Transverse colon (tissue), 4 donors: ENCODE measurements around the gene DCANP1. TPM values are rescaled to one million over a fixed set of nuclear protein-coding genes. Genes with fewer than 3 reads are reported as not detected.

Source experiments
- DNase-seq: peaks from one replicate; pipeline ENCODE4 v3.0.0-alpha.2; 2019
- H3K27ac ChIP-seq, 4 donors: fragments of 200-600 bp; sonication (generic); 2 replicates each; pipeline ENCODE4 v1.5.1; 2016 to 2018; ENCODE audit warnings: inconsistent platforms in 4 of 4
- H3K27me3 ChIP-seq: fragments of 200-600 bp; sonication (generic); 2 replicates; pipeline ENCODE4 v1.5.1; 2017; ENCODE audit warnings: inconsistent platforms
- H3K36me3 ChIP-seq, 4 donors: fragments of 200-600 bp; sonication (generic); 2 replicates each; pipeline ENCODE4 v1.5.1; 2017 to 2019; ENCODE audit warnings: inconsistent platforms in 4 of 4
- H3K4me1 ChIP-seq, 4 donors: fragments of 200-600 bp; sonication (generic); 2 replicates each; pipeline ENCODE4 v1.5.1; 2017 to 2020; ENCODE audit warnings: inconsistent platforms in 4 of 4
- H3K4me3 ChIP-seq, 4 donors: fragments of 200-600 bp; sonication (generic); 1 replicate in 1 of 4; 2 replicates in 3 of 4; pipeline versions ENCODE4 v1.5.1 to v1.6.1; 2017 to 2019; ENCODE audit warnings: inconsistent platforms in 4 of 4
- H3K9me3 ChIP-seq, 2 donors: fragments of 200-600 bp; sonication (generic); 2 replicates each; pipeline ENCODE4 v1.5.1; 2017 to 2019; ENCODE audit warnings: inconsistent platforms in 2 of 2
- EP300 ChIP-seq: sonication (generic); formaldehyde crosslinking; IDR thresholded peaks from one replicate; pipeline ENCODE4 v1.6.1; 2017; ENCODE audit warnings: antibody characterized with exemption, low read depth
- POLR2A ChIP-seq: fragments of 450-650 bp; IDR thresholded peaks from one replicate; pipeline ENCODE4 v1.6.1; 2016; ENCODE audit warnings: antibody characterized with exemption, mild to moderate bottlenecking, moderate library complexity
- POLR2AphosphoS5 ChIP-seq, 3 donors: sonication (generic); formaldehyde crosslinking; IDR thresholded peaks; one replicate each; pipeline ENCODE4 v1.6.1; 2016; ENCODE audit warnings: antibody characterized with exemption in 3 of 3
- WGBS, 2 donors: methylation state at CpG; one replicate each; pipeline ENCODE4 v1.1.5; 2018; ENCODE audit warnings: low coverage in 1 of 2; 5-methylcytosine and 5-hydroxymethylcytosine counted together
- in situ Hi-C, 4 donors: fragments of 200-750 bp; cut with MboI; loops; one replicate each; pipeline versions ENCODE4 v1.15.0 to v1.15.1; 2017; ENCODE audit warnings: low sequenced_read_pairs in 3 of 4, low pct_ligation_motif_present in 1 of 4, low pct_unique_long_range_greater_than_20kb in 1 of 4
- intact Hi-C: fragments of 100-400 bp; cut with DNase I; formaldehyde crosslinking; loops from one replicate; pipeline ENCODE4 v1.15.1; 2023; ENCODE audit warnings: low total_unique reads
- total RNA-seq, 4 donors: library from RNA; depleted of rRNA; stranded (reverse); fragments of >200 nt; gene quantifications; one replicate each; pipeline ENCODE4 v1.1.0, GENCODE V29; 2016
- TF ChIP-seq, protein P1 (sequence below), 5 experiments: fragments of 200-600 bp in 3 of 5; fragments of 450-650 bp in 2 of 5; sonication (generic) in 3 of 5; IDR thresholded peaks; 1 replicate in 2 of 5; 2 replicates in 3 of 5; pipeline ENCODE4 v1.5.1; 2016 to 2017; ENCODE audit warnings: antibody characterized with exemption in 5 of 5, inconsistent platforms in 3 of 5, mild to moderate bottlenecking in 2 of 5, moderate library complexity in 1 of 5

DCANP1 gene
- total RNA-seq, 4 donors from 2014 or later = 0.95 TPM; not detected in 3

DNA sequence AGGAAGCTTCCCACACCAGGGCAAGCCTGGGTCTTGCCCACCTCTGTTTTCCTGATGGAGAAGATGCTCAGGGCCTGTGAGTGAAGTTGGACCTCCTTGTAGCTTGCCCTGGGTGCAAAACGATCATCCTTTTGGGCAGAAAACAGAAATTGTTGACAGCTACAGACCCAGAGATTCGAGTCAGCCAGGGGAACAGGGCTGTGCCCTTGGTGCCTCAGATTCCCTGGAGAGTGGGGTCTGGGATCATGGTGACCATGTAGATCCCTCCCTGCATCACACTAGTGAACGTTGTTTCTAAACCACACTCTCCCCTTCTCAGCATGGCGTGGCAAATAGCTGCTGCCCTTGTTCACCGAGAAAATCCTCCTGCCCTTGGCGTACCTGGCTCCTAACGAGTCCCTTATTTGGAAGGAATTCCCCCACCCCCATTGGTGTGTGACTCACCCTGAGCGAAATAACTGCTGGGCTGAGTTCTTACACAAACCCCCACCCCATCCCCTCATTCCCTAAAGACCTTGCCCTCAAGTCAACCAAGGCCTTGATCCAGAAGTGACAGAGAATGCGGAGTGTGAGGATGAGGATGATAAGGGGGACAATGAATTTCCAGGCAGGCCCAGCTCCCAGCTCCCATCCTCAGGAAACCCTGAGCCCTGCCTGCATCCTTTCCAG is 1.1 kb upstream of the DCANP1 start:
- in situ Hi-C loops (no loop called here), intact Hi-C loops (no loop called here)
- no peaks in the 10 kb centered on the region for H3K4me1 ChIP-seq
- H3K4me3 ChIP-seq = no peak overlapping the region
- no peaks in the 10 kb centered on the region for H3K9me3 ChIP-seq
- no peaks in the 10 kb centered on the region for H3K27me3 ChIP-seq
- TF ChIP-seq POLR2A (no peak), EP300 (no peak), POLR2AphosphoS5 (IDR thresholded peaks at IDR 0.05) (no peak)
- TF ChIP-seq, protein P1, sequence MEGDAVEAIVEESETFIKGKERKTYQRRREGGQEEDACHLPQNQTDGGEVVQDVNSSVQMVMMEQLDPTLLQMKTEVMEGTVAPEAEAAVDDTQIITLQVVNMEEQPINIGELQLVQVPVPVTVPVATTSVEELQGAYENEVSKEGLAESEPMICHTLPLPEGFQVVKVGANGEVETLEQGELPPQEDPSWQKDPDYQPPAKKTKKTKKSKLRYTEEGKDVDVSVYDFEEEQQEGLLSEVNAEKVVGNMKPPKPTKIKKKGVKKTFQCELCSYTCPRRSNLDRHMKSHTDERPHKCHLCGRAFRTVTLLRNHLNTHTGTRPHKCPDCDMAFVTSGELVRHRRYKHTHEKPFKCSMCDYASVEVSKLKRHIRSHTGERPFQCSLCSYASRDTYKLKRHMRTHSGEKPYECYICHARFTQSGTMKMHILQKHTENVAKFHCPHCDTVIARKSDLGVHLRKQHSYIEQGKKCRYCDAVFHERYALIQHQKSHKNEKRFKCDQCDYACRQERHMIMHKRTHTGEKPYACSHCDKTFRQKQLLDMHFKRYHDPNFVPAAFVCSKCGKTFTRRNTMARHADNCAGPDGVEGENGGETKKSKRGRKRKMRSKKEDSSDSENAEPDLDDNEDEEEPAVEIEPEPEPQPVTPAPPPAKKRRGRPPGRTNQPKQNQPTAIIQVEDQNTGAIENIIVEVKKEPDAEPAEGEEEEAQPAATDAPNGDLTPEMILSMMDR (IDR thresholded peaks at IDR 0.05) = no peak
- H3K27ac ChIP-seq = no peak overlapping the region
- no peaks in the 10 kb centered on the region for H3K36me3 ChIP-seq
- WGBS, 2 donors = 76 to 80% methylated on average over 1 to 9 of the region's 9 CpGs
- DNase-seq = no peak

DNA sequence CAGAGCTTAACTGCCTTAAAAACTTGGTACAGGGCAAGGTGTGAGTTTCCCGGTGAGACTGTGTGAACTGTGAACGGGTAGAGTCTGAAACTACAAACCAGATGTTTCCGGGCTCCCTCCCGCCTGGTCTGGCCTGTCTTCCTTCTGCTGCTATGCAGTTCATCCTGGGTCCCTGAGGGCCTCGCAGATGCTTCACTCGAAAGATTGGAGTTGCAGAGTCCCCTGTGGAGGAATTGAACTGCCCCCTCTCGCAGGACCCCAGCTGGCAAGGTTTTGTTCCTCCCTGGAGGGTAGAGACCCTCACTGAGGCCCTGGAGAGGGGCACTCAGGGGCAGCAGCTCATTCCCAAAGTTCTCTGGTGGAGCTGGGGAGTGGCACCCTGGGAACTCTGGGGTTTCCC is 533 bp downstream of the DCANP1 start:
- intact Hi-C loops = no loop called here
- Histone ChIP-seq H3K4me3 (no peak overlapping the region), H3K27ac (no peak overlapping the region), H3K4me1 (no peaks in the 10 kb centered on the region), H3K27me3 (no peaks in the 10 kb centered on the region), H3K36me3 (no peaks in the 10 kb centered on the region), H3K9me3 (no peaks in the 10 kb centered on the region)
- TF ChIP-seq POLR2A (no peak), EP300 (no peak), POLR2AphosphoS5 (IDR thresholded peaks at IDR 0.05) (no peak)
- TF ChIP-seq, protein P1 (IDR thresholded peaks at IDR 0.05) = no peak
- no peak for DNase-seq
- WGBS, 2 donors = 71% methylated on average over 7 of the region's 7 CpGs; no CpG with 5 or more reads in 1 of the 2 donors
- in situ Hi-C loops = no loop called here

DNA sequence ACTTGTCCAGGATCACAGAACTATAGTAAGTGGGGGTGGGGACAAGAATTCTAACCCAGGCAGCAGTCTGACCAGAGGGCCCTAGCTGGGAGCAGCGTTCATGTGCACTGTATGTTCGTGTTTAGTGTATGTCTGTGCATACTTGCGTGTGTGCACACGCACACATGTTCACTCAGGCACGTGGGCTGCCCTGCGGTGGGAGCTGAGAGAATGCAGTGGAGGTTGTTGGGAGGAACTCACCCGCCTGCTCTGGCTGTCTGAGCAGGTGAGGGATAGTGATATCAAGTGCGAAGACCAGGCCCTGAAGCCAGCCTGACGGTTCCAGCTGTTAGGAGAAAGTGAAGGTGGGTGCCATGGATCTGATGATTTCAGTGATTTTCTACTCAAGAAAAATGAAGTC is 942 bp downstream of the DCANP1 start:
- H3K36me3 ChIP-seq = no peaks in the 10 kb centered on the region
- H3K9me3 ChIP-seq = no peaks in the 10 kb centered on the region
- intact Hi-C loops (no loop called here), in situ Hi-C loops (no loop called here)
- WGBS, 2 donors = 86 to 90% methylated on average over 2 to 9 of the region's 9 CpGs
- DNase-seq = no peak
- H3K27me3 ChIP-seq = no peaks in the 10 kb centered on the region
- no peak for TF ChIP-seq POLR2A
- TF ChIP-seq POLR2AphosphoS5 (IDR thresholded peaks at IDR 0.05) = no peak
- TF ChIP-seq, protein P1 (IDR thresholded peaks at IDR 0.05) = no peak
- no peak for TF ChIP-seq EP300
- no peaks in the 10 kb centered on the region for H3K4me1 ChIP-seq
- H3K27ac ChIP-seq = no peak overlapping the region
- H3K4me3 ChIP-seq = no peak overlapping the region

DNA sequence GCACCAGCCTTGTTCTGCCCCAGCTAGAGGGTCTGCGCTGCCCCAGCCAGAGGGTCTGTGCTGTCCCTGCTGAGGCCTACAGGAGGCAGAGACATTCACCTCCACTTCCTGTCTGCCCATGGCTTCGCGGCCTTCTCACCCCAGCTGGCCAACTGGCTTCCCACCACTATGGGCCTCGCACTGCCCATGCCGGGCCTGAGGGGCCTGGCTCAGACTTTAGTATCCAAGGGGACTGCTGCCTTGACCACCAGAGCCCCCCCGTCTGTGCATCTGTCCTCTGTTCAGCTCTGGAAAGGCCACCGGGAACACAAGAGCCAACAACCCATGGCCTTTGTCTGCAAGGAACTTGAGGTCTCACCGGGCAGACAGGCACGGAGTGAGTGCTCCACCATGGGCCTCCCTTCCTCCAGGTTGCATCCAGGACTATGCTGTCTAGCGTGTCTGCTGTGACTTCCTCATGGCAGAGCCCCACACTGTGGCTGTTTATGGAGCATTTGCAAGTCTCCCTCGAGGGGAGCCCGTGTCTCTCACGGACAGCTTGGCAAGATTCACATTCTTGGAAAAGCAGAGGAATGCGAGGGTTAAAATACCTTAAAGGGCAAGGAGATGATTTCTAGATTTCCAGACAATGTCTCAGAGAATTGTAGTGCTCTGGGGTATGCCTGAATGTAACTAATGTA is 1.7 kb downstream of the DCANP1 start:
- 88 to 92% methylated on average over 2 to 14 of the region's 14 CpGs for WGBS, 2 donors
- no peaks in the 10 kb centered on the region for H3K27me3 ChIP-seq
- no peaks in the 10 kb centered on the region for H3K4me1 ChIP-seq
- no peak overlapping the region for H3K27ac ChIP-seq
- in situ Hi-C loops (no loop called here), intact Hi-C loops (no loop called here)
- H3K9me3 ChIP-seq = no peaks in the 10 kb centered on the region
- no peak overlapping the region for H3K4me3 ChIP-seq
- H3K36me3 ChIP-seq = no peaks in the 10 kb centered on the region
- DNase-seq = no peak
- TF ChIP-seq, protein P1 (IDR thresholded peaks at IDR 0.05) = no peak
- no peak for TF ChIP-seq EP300
- no peak for TF ChIP-seq POLR2AphosphoS5 (IDR thresholded peaks at IDR 0.05)
- no peak for TF ChIP-seq POLR2A
